Erythroblast (primary cell): ENCODE measurements around the gene KCTD10.

Source experiments
- DNase-seq, 2 experiments: peaks; one replicate each; lab custom pipeline; 2025; lab: John Stamatoyannopoulos, UW
- GATA1 ChIP-seq: IDR thresholded peaks from 2 replicates; pipeline ENCODE4 v1.6.1; 2011; ENCODE audit warnings: low read depth, mild to moderate bottlenecking, control low read depth, low read length, moderate library complexity
- POLR2A ChIP-seq: IDR thresholded peaks from 2 replicates; pipeline ENCODE4 v1.6.1; 2011; ENCODE audit warnings: mild to moderate bottlenecking, low read length

KCTD10 gene, protein sequence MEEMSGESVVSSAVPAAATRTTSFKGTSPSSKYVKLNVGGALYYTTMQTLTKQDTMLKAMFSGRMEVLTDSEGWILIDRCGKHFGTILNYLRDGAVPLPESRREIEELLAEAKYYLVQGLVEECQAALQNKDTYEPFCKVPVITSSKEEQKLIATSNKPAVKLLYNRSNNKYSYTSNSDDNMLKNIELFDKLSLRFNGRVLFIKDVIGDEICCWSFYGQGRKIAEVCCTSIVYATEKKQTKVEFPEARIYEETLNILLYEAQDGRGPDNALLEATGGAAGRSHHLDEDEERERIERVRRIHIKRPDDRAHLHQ

DNA sequence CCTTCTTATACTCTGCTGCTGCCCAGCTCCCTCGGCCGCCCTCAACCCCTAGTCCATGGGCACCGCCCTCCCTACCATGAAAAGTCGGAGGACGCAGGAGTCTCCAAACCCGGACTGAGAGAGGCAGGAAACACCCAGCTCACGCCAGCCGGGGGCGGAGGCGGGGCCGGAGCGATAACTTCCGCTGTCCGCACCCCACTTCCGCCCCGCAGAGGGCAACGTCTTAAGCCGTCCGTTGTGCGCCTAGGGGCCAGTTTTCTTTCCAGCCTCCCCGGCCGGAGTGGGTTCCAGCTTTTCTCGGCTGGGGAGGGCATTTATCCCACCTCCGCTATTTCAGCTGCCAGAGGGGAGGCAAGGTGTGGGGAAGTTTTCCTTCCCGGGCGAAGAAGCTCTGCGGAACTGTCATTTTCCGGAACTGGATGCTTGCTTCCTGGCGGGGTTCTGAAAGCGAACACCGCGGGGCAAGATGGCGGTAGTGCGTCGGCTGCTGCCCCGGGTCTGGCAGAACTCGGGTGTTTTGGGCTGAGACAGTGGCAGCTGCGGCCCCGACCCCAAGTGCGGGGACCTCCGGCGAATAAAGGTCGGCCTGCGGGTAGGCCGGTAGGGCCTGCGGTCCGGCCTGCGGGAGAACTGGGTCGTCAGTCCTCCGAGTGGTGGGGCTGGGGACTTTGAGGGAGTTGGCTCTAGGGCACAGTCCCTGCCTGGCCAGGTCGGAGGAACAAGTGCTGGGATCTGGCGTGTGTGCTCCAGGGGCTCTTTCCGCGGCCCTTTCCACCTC lies at the start of gene KCTD10, which contains the start of gene UBE3B:
TSS of gene KCTD10 (minus strand) at position 116 of the 778 bp plus-strand sequence. CDS start at position 78, 38 bp downstream.
TSS of gene UBE3B (plus strand) at position 450 of the 778 bp plus-strand sequence. CDS start 5,918 bp downstream, outside the sequence.
- TF ChIP-seq POLR2A, result peak; percentile 83
- no peak for TF ChIP-seq GATA1
- DNase-seq, result peak; percentile 95 to 96

DNA sequence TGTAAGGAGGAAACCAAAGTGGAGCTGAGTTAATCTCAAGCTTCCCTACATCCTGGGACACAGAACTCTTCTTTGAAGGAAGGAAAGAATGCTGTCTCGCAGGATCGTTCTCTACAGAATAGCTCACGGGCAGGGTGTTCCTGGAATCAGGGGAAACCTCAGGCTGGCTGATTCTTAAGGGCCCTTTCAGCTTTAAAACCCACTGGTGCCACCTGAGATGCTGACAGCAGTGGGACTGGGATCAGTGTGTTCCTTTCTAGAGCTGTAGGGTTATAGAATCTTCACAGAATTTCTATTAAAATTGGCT lies 48.1 kb upstream of the KCTD10 start:
- TF ChIP-seq POLR2A (no peak), GATA1 (no peak)
- no peak for DNase-seq

DNA sequence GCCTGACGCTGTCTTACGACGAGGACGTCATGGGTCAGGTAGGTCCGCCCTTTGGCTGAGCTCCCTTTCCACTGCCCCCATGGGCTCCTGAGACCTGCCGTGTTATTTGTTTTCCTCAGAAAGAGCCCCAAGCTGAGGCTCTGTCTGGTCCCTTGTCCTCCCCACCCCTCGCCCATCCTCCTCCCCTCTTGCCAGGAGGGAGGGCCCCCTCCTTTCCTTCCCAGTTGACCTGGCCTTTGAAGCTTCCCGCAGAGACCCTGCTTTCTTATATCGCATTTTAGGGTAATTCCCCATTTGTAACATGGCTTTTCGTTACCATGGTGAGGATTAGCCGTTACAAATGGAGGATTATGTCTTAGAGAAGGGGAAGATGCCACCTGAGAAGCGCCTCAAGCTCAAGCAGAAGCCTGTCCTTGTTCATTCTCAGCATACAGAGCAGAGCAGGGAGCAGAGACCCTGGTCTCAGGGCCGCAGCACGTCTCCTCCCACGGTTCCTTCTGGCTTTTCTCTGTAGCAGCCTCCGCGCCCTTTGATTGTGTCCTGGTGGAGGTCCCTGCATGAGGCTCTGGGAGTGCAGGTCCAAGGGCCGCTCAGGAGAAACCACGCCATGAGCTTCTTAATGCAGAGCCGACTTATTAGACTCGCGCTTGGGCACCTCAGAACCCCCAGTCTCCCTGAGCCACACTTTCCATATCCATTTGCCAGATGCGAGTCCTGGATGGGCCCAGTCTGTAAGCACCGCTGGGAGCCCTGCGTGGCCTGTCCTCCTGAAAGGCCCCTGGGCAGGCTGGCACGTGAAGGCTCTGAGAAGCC lies 47.6 kb upstream of the KCTD10 start:
- TF ChIP-seq POLR2A (no peak), GATA1 (no peak)
- DNase-seq, result no peak

DNA sequence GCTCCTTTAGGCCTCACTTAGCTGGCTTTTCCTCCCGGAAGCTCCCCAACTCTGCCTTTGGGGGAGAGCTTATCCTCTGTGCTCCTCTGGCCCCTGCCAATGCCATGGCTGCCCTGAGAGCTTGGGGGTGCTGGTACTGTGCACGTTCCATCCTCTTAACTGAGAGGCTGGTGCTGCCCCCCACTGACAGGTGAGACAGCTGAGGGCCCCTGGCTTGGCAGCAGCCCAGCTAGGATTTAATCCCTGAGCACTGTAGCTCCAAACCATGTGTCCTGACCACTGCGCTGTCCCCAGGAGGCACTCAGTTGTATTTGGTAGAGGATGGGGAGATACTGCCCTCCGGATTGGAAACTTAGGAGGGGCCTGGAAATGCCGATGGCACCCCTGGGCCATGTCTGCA lies 46.4 kb upstream of the KCTD10 start:
- TF ChIP-seq POLR2A (no peak), GATA1 (no peak)

DNA sequence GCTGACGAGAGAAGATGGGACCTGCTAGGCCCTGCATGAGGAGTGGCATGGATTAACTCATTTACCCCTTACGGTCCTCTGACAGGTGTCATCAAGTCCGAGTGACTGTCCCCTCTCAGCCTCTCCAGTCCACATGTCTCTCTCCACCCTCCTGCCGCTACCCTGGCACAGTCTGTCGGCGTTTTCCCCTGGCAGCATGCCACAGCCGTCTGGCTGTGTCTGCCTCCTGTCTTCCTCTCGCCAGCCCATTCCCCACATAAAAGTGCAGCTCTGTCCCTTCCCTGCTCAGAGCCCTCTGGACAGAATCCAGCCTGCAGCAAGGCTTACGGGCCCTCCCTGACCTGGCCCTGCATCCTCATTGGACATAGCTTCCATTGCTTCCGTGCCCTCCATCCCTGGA lies 46.0 kb upstream of the KCTD10 start:
- TF ChIP-seq POLR2A (no peak), GATA1 (no peak)
- DNase-seq, result no peak

More for the DNA sequence above, 46.4 kb upstream of the KCTD10 start:
- DNase-seq, result no peak

DNA sequence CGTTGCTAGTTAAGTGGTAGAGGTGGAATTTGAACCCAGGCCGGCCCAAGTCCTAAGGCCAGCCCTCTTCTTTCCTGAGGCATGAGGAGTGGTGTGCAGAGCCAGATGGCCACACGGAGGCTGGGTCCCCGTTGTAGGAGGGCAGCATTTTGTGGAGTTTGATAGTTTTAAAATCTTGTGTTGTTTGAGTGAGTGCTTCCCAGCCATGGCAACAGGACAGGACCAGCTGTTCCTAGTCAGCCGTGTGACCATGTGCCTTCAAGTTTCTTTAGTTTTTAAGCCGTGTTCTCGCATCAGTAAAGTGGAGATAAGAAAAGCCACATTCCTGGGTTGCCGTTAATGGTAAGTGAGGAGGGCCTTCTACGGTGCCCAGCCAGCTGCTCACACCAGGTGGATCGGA lies 44.7 kb upstream of the KCTD10 start:
- DNase-seq, result no peak
- TF ChIP-seq POLR2A (no peak), GATA1 (no peak)

DNA sequence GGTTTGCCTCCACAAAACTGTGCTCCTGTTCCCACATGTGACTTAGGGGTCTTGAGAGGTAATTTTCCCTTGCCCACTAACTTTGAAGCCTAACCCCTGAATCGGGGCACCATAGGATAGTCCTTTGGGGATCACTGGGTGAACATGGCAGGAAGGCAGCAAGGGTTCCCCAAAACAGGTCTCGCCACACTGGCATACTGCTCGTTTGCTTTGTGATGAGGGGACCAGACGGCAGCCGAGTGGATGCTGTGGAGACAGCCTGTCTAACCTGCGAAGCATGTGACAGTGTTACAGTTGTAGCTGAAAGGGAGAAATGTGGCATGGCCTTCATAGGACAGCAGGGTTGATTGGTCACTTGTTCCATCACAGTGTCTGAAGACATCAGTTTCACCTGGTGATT lies 42.7 kb upstream of the KCTD10 start:
- DNase-seq, result no peak
- TF ChIP-seq POLR2A (no peak), GATA1 (no peak)

DNA sequence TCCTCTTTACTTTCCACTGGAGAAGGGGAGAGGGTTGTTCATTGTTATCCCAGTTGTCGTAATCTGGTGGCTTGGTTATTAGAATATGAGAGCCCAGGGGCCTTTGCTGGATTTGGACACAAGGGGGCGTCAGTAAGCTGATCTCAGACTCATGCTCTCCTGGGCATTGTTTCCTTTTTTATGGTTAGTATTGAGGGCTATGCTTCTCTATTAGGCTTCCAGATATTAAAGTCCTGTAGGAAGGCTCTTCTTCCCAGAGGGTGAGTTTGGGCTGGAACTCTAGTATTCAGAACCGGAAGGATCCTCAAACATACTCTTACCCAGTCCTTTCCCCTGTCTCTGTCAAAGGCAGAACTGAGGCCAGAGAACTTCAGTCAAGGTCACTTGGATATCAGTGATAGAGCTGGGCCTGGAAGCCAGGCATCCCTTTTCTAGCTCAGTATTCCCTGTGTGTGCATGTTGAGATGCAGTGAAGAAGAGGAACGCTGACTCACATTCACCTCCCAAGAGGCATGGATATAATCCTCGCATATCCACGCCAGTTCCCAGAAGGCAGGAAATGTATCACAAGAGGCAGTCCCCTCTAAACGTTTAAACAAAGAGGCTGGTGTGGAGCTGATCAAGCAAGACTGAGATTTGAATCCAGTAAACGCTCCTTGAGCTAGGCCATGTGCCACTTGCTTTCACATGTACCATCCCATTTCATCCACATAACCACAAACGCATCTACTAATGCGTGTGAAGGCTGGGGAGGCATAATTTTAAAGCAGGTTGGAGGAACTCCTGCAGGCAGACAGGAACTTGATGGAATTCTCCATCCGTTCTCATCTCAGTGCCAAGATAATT lies 41.9 kb upstream of the KCTD10 start:
- peak; percentile 46 to 73 for DNase-seq
- TF ChIP-seq POLR2A, result no peak
- no peak for TF ChIP-seq GATA1

DNA sequence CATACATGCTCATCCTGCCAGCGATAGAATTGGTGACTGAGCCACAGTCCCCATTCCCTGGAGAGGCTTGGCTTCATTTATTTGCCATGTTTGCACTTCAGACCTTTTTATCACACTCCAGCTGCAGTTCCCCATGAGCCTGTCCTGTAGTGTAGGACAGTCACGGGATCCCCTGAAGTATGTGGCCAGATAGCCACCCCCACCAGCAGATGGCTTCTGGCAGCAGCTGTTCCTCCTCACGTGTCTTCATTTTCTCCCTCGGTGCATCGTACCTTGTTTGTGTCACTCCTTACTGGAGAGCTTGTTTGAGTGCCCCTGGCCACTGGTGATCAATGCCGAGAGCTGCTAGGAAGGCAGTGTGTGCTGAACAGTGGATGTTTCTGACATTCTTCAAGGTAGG lies 40.5 kb upstream of the KCTD10 start:
- no peak for TF ChIP-seq GATA1
- TF ChIP-seq POLR2A, result no peak
- no peak for DNase-seq

DNA sequence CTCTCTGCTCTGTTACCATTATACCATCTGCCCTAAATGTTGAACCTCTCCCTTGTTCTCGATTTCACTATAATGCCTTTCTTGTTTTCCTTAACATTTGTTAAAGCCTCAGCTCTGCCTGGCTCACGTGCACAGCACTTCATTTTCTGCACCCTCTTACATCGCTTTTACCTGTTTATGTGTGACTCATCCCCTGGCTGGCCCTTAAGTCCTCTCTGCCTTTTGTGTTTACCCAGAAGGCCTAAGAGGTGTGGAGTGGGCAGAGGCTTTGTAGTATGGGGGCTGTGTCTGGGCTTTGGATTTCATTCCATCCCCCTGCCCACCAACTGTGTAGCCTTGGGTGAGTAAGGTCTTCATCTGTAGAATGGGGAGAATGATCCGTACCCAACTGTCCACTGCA lies 36.9 kb upstream of the KCTD10 start:
- TF ChIP-seq GATA1 (no peak), POLR2A (no peak)
- DNase-seq, result no peak

DNA sequence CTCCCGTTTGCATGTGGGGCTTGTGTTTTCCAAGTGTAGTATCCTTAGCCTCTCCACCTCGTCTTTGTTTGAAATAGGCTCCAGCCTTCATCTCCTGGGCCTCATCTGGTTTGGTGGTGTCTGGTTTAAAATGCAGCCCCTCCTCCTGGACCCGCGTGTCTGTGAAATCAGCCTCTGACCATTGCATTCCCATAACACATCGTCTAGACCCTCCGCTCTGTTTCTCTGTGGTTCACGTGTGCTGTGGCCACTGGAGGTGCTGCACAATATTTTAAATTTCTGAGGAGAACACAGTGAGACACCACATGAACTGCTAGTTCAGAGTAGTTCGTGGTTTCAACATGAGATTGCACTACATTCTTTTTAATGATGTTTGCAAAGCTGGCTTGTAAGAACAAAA lies 36.0 kb upstream of the KCTD10 start:
- TF ChIP-seq GATA1 (no peak), POLR2A (no peak)
- no peak for DNase-seq

DNA sequence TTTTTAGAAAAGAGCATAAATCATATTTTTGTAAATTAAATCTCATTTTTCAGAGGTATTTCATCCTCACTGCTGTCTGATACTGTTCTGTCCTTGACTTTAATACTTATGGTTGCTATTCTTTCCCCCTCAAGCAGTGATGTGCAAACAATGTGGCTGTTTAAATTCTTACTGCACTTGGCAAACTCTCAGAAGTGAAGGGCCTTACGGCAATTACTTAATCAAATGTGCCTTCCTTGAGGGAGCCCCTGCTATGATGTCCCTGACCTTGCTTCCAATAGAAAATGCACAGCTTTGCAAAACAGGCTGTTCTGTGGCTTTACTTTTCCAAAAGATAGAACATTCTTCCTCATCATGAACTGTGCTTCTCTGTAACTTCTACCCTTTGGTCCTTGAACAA lies 35.5 kb upstream of the KCTD10 start:
- DNase-seq, result no peak
- TF ChIP-seq POLR2A, result no peak
- TF ChIP-seq GATA1, result no peak

DNA sequence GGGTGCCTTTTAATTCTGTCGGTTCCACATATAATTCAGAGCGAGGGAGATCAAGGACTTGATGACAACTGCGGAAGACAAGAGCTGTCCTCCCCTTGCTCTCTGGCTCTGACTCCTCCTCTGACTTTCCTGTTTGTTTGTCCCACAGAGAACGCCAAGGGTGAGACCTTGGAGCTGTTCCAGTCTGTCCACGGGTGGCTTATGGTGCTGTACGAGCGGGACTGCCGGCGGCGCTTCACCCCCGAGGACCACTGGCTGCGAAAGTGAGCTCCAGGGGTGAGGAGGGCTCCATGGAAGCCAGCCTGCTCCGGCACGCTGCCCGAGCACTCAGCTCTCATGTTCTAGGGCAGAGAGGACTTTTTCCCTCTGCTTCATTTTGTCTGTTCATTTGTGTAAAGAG lies 33.1 kb upstream of the KCTD10 start:
- no peak for TF ChIP-seq POLR2A
- TF ChIP-seq GATA1, result no peak
- DNase-seq, result no peak
